Osteoblast (primary cell): Measurements from ENCODE around the gene MOB3C. TPM values are rescaled to one million over a fixed set of nuclear protein-coding genes. Genes with fewer than 3 reads are reported as not detected.

ENCODE experiments used
- DNase-seq: peaks from one replicate; pipeline ENCODE4 v3.0.0; 2011; ENCODE audit warnings: low spot score, mixed read lengths; ENCODE audit not compliant: insufficient read length; ENCODE audit errors: missing footprints
- H2AFZ ChIP-seq: 2 replicates; pipeline ENCODE4 v1.6.0; 2011; ENCODE audit warnings: mild to moderate bottlenecking, low read length
- H3K27ac ChIP-seq: 2 replicates; pipeline ENCODE4 v1.5.1; 2011; ENCODE audit warnings: mild to moderate bottlenecking, low read depth, low read length, moderate library complexity
- H3K27me3 ChIP-seq: 2 replicates; pipeline ENCODE4 v1.6.0; 2012; ENCODE audit warnings: mild to moderate bottlenecking, control low read depth, inconsistent platforms, low read length, moderate library complexity; ENCODE audit not compliant: insufficient read depth
- H3K36me3 ChIP-seq: 2 replicates; pipeline ENCODE4 v1.5.1; 2011; ENCODE audit warnings: mild to moderate bottlenecking, low read length, control low read depth, moderate library complexity; ENCODE audit not compliant: insufficient read depth
- H3K4me1 ChIP-seq: 2 replicates; pipeline ENCODE4 v1.5.1; 2011; ENCODE audit warnings: mild to moderate bottlenecking, low read length, control low read depth, moderate library complexity; ENCODE audit not compliant: insufficient read depth
- H3K4me2 ChIP-seq: 2 replicates; pipeline ENCODE4 v1.6.0; 2011; ENCODE audit warnings: mild to moderate bottlenecking, low read length; ENCODE audit not compliant: insufficient read depth
- H3K4me3 ChIP-seq: fragments of 200-600 bp; sonication (generic); 3 replicates; pipeline ENCODE4 v1.5.1; 2012; ENCODE audit warnings: mild to moderate bottlenecking, low read length, inconsistent platforms; ENCODE audit not compliant: insufficient read depth
- H3K79me2 ChIP-seq: 2 replicates; pipeline ENCODE4 v1.6.0; 2012; ENCODE audit warnings: mild to moderate bottlenecking, low read length, control low read depth, inconsistent platforms; ENCODE audit not compliant: insufficient read depth
- H3K9me3 ChIP-seq: 2 replicates; pipeline ENCODE4 v1.5.1; 2011; ENCODE audit warnings: low read depth, low read length, control low read depth
- H4K20me1 ChIP-seq: 2 replicates; pipeline ENCODE4 v1.6.0; 2012; ENCODE audit warnings: mild to moderate bottlenecking, low read length, control low read depth; ENCODE audit not compliant: insufficient read depth
- CTCF ChIP-seq: IDR thresholded peaks from 2 replicates; pipeline ENCODE4 v1.5.1; 2011; ENCODE audit warnings: mild to moderate bottlenecking, low read depth, low read length, moderate library complexity; ENCODE audit errors: extremely low read depth
- total RNA-seq: library from RNA; depleted of rRNA; stranded (reverse); fragments of >200 nt; gene quantifications from 2 replicates; pipeline ENCODE4 v1.2.3, GENCODE V29; 2012

Gene MOB3C
- total RNA-seq, 1 donor = 8.7 TPM

GRCh38 chr1:46606255-46606965 is 10.2 kb downstream of the MOB3C start:
- no peaks in the 10 kb centered on the region for H3K27me3 ChIP-seq
- peaks cover 6% of the 10 kb centered on the region for H3K4me1 ChIP-seq
- no peak overlapping the region for H2AFZ ChIP-seq
- no peak overlapping the region for H3K4me2 ChIP-seq
- no peak for DNase-seq
- peaks cover 29% of the 10 kb centered on the region for H3K36me3 ChIP-seq
- no peaks in the 10 kb centered on the region for H4K20me1 ChIP-seq
- H3K27ac ChIP-seq = no peak overlapping the region
- H3K4me3 ChIP-seq = no peak overlapping the region
- no peaks in the 10 kb centered on the region for H3K9me3 ChIP-seq
- TF ChIP-seq CTCF = no peak
- H3K79me2 ChIP-seq = peaks cover 20% of the 10 kb centered on the region

GRCh38 chr1:46605232-46605631 is 11.4 kb downstream of the MOB3C start:
- no peak overlapping the region for H3K4me2 ChIP-seq
- peaks cover 24% of the 10 kb centered on the region for H3K36me3 ChIP-seq
- H3K9me3 ChIP-seq = no peaks in the 10 kb centered on the region
- H3K4me3 ChIP-seq = no peak overlapping the region
- no peaks in the 10 kb centered on the region for H4K20me1 ChIP-seq
- no peak for TF ChIP-seq CTCF
- H2AFZ ChIP-seq = no peak overlapping the region
- DNase-seq = no peak
- no peaks in the 10 kb centered on the region for H3K27me3 ChIP-seq
- H3K79me2 ChIP-seq = peaks cover 17% of the 10 kb centered on the region
- H3K4me1 ChIP-seq = peaks cover 6% of the 10 kb centered on the region
- H3K27ac ChIP-seq = no peak overlapping the region

GRCh38 chr1:46603858-46604549 is 12.6 kb downstream of the MOB3C start, which contains the start of gene MKNK1:
TSS of gene MKNK1 (minus strand) at chr1:46604268. CDS start at chr1:46583327, 20,941 bp downstream.
- H3K4me3 ChIP-seq = peak within 1 kb of the TSS; percentile 95
- TF ChIP-seq CTCF = no peak
- H3K27me3 ChIP-seq = no peaks in the 10 kb centered on the region
- H3K4me2 ChIP-seq = peak within 1 kb of the TSS; percentile 76
- H3K9me3 ChIP-seq = no peaks in the 10 kb centered on the region
- peaks cover 21% of the 10 kb centered on the region for H3K79me2 ChIP-seq
- peak; percentile 100 for DNase-seq
- H3K4me1 ChIP-seq = peaks cover 6% of the 10 kb centered on the region
- H3K27ac ChIP-seq = peak within 1 kb of the TSS; percentile 54
- peaks cover 2% of the 10 kb centered on the region for H4K20me1 ChIP-seq
- H3K36me3 ChIP-seq = peaks cover 16% of the 10 kb centered on the region
- peak within 1 kb of the TSS; percentile 91 for H2AFZ ChIP-seq

- H3K36me3 ChIP-seq = peaks cover 11% of the 10 kb centered on the region
- peaks cover 2% of the 10 kb centered on the region for H4K20me1 ChIP-seq
- peaks cover 26% of the 10 kb centered on the region for H3K79me2 ChIP-seq
- H3K4me2 ChIP-seq = peak overlapping the region; percentile 76
- peak overlapping the region; percentile 91 for H2AFZ ChIP-seq
- no peak overlapping the region for H3K27ac ChIP-seq
- TF ChIP-seq CTCF = no peak
- DNase-seq = no peak
- H3K4me3 ChIP-seq = peak overlapping the region; percentile 95
- peaks cover 6% of the 10 kb centered on the region for H3K4me1 ChIP-seq
- H3K9me3 ChIP-seq = no peaks in the 10 kb centered on the region
- H3K27me3 ChIP-seq = no peaks in the 10 kb centered on the region
These were observed 13.1 kb downstream of the MOB3C start for GRCh38 chr1:46603481-46603857.
